ENCODE measurements around the gene NPHS1. TPM values are rescaled to one million over a fixed set of nuclear protein-coding genes. Genes with fewer than 3 reads are reported as not detected.

Gene NPHS1
- total and polyA plus RNA-seq, 2 of the 8 experiments (the other 6 are each of a cell fraction or from before 2014, with no cell fraction given): 1.3 to 1.4 TPM

DNA sequence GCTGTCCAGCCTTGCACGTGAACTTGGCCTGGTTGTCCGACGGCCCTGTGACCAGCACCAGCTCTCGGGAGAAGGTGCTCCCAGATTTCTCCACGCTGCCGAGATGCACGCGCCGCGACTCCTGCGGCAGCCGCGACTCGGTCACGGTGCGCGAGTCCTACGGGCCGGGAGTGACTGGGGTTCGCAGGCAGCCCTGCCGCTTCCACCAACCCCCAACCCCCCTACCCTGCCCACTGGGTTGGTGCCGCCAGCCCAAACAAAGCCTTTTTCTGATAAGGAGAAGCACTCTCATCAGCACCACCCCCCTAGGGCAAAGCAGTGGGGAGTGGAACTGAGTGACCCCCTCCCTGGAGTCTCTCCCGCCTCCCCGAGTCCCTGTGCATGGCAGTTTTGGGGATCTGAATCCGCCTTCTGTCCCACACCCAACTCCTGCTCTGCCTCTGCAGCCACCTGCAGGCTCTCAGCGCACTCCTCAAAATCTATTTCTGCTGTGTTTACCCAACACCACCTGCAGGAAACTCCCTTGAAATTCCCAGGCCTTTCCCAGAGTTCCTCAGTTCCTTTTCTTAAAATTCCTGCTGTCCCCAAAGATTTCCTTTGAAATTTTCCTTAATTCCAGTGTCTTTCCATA, 6.2 kb downstream of the NPHS1 start:
- peaks cover 0 to 2% of the 10 kb centered on the region in 2 experiments for H4K20me1 ChIP-seq (replicated peaks in 1 of 2; ENCODE audit: control insufficient read depth in 1 of 2, insufficient read depth in 2 of 2, low read length in 2 of 2)
- no peak overlapping the region for H3K23ac ChIP-seq (ENCODE audit: insufficient read length)
- H3K14ac ChIP-seq (ENCODE audit: insufficient read length): no peak overlapping the region
- DNase-seq (ENCODE audit: low read depth in 1 of 2, low spot score in 2 of 2) (peak in 1 of 2 experiments; percentile 61), FAIRE-seq (peak; percentile 28)
- H2AK5ac ChIP-seq (ENCODE audit: low read depth, low read length): no peak overlapping the region
- peak overlapping the region; percentile 30 to 59 (median 48) for H3K4me3 ChIP-seq (ENCODE audit: extremely low read depth in 1 of 4, insufficient read depth in 2 of 4, low read depth in 3 of 4, low read length in 4 of 4)
- no peak overlapping the region for H4K91ac ChIP-seq (replicated peaks; ENCODE audit: insufficient read length, low read length)
- H3K18ac ChIP-seq (ENCODE audit: extremely low read depth, low read length): peak overlapping the region; percentile 48
- H3K27me3 ChIP-seq (replicated peaks in 1 of 4; ENCODE audit: control insufficient read depth in 3 of 4, extremely low read depth in 1 of 4, insufficient read depth in 3 of 4, low read length in 3 of 4): peaks cover 20 to 49% (median 35%) of the 10 kb centered on the region in 4 experiments
- peak overlapping the region; percentile 95 to 96 for H3K4me2 ChIP-seq (ENCODE audit: insufficient read depth in 1 of 2, low read depth in 2 of 2, low read length in 2 of 2)
- POLR2A ChIA-PET (ENCODE audit: partially characterized antibody): interaction anchor here (0.7 kb wide), 1 partner anchor 55 kb away, joined by 3 read pairs; no protein-coding TSS in a partner anchor
- peaks cover 0 to 16% (median 7%) of the 10 kb centered on the region in 4 experiments; a peak in 5 of 7 replicates for H3K4me1 ChIP-seq (replicated peaks in 1 of 4; ENCODE audit: control insufficient read depth in 3 of 4, insufficient read depth in 4 of 4, low read length in 3 of 4)
- no peak overlapping the region for H3K4ac ChIP-seq (replicated peaks; ENCODE audit: insufficient read length, low read depth, low read length)
- no peak overlapping the region for H3K56ac ChIP-seq (replicated peaks; ENCODE audit: insufficient read length, low read depth, low read length)
- H2BK15ac ChIP-seq (ENCODE audit: low read length): 0 out of 2 replicates have a peak overlapping the region, but pooled peaks have one; percentile 81
- H3K79me2 ChIP-seq (ENCODE audit: control insufficient read depth in 1 of 2, insufficient read depth in 2 of 2, low read length in 2 of 2): no peaks in the 10 kb centered on the region
- H4K5ac ChIP-seq (ENCODE audit: insufficient read length, low read depth, low read length): no peak overlapping the region
- no peak overlapping the region for H3K9ac ChIP-seq (replicated peaks in 1 of 4; ENCODE audit: extremely low read depth in 1 of 4, low read depth in 3 of 4, low read length in 3 of 4)
- peaks cover 22% of the 10 kb centered on the region for H3K23me2 ChIP-seq (ENCODE audit: low read depth, low read length)
- 3% methylated on average over 23 of the region's 26 CpGs; no CpG with 5 or more reads in 1 of the 2 experiments for WGBS, 2 experiments (ENCODE audit: extremely low coverage in 1 of 2, insufficient coverage in 1 of 2, insufficient read length in 1 of 2, insufficient replicate concordance in 2 of 2, low coverage in 1 of 2, low lambda C conversion rate in 2 of 2, missing lambda C conversion rate in 1 of 2)
- H2BK12ac ChIP-seq (ENCODE audit: low read depth, low read length): 0 out of 2 replicates have a peak overlapping the region, but pooled peaks have one; percentile 39
- H2AFZ ChIP-seq (ENCODE audit: low read length): no peak overlapping the region
- no peak overlapping the region for H2BK20ac ChIP-seq (ENCODE audit: low read length)
- no peaks in the 10 kb centered on the region for H3K36me3 ChIP-seq (ENCODE audit: control insufficient read depth in 2 of 4, insufficient read depth in 4 of 4, low read length in 3 of 4)
- CTCF ChIA-PET (ENCODE audit: partially characterized antibody): interaction anchor here (1.0 to 2.0 kb wide), 4 partner anchors 11 to 153 kb away, joined by 3 to 7 read pairs (median 4); no protein-coding TSS in a partner anchor
- H3K79me1 ChIP-seq (ENCODE audit: low read depth, low read length): no peaks in the 10 kb centered on the region
- no peak overlapping the region for H3K27ac ChIP-seq (ENCODE audit: low read depth, low read length)
- no peaks in the 10 kb centered on the region; a peak in 1 of 4 replicates for H3K9me3 ChIP-seq (ENCODE audit: insufficient read depth in 2 of 2, low read depth in 1 of 2, low read length in 1 of 2)
- H2BK5ac ChIP-seq (ENCODE audit: low read depth, low read length): no peak overlapping the region
- H4K8ac ChIP-seq (ENCODE audit: extremely low read depth, insufficient read depth, low read length): peak overlapping the region; percentile 94
- no peak overlapping the region for H2BK120ac ChIP-seq (replicated peaks; ENCODE audit: low read depth, low read length)
- TF ChIP-seq ASH2L (IDR thresholded peaks at IDR 0.05; ENCODE audit: low read length) (peak; percentile 45), RXRA (IDR thresholded peaks at IDR 0.05; ENCODE audit: insufficient read depth, low read depth, low read length) (no peak), TCF12 (IDR thresholded peaks at IDR 0.05; ENCODE audit: low read depth, low read length) (peak; percentile 69; the same call in 1 of the 2 replicates), EZH2 (IDR thresholded peaks at IDR 0.05; ENCODE audit: low read depth, low read length, severe bottlenecking) (peak; percentile 34), RAD21 (IDR thresholded peaks at IDR 0.05 in 1 of 2, conservative IDR thresholded peaks at IDR 0.05 in 1 of 2; ENCODE audit: low read depth in 2 of 2, low read length in 2 of 2) (peak; percentile 21 to 38; a peak in 1 of 4 replicates), EGR1 (IDR thresholded peaks at IDR 0.05; ENCODE audit: borderline replicate concordance, low read depth, low read length) (no peak)
- TF ChIP-seq, protein P1, sequence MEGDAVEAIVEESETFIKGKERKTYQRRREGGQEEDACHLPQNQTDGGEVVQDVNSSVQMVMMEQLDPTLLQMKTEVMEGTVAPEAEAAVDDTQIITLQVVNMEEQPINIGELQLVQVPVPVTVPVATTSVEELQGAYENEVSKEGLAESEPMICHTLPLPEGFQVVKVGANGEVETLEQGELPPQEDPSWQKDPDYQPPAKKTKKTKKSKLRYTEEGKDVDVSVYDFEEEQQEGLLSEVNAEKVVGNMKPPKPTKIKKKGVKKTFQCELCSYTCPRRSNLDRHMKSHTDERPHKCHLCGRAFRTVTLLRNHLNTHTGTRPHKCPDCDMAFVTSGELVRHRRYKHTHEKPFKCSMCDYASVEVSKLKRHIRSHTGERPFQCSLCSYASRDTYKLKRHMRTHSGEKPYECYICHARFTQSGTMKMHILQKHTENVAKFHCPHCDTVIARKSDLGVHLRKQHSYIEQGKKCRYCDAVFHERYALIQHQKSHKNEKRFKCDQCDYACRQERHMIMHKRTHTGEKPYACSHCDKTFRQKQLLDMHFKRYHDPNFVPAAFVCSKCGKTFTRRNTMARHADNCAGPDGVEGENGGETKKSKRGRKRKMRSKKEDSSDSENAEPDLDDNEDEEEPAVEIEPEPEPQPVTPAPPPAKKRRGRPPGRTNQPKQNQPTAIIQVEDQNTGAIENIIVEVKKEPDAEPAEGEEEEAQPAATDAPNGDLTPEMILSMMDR (IDR thresholded peaks at IDR 0.05; ENCODE audit: control extremely low read depth in 1 of 3, insufficient read depth in 1 of 3, low read depth in 1 of 3, low read length in 3 of 3): peak; percentile 0 to 31 (median 30); a peak in 3 of 4 replicates
- TF ChIP-seq, protein P2, sequence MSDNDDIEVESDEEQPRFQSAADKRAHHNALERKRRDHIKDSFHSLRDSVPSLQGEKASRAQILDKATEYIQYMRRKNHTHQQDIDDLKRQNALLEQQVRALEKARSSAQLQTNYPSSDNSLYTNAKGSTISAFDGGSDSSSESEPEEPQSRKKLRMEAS (IDR thresholded peaks at IDR 0.05): 0 out of 2 replicates have a peak, but pooled peaks have one; percentile 12
